Activated B cell treated with CpG ODN at 0.5 μM for 24 hours (primary cell): ENCODE data around the gene TNNI3K. TPM values are rescaled to one million over a fixed set of nuclear protein-coding genes. Genes with fewer than 3 reads are reported as not detected.

Experiments used
- ATAC-seq: fragments of 200-7000 bp; cut with Tn5 transposase; one replicate; pipeline ENCODE4 v1.10.0; 2021; ENCODE audit warnings: low read depth, mild to moderate bottlenecking, moderate library complexity
- CTCF ChIA-PET: fragments of 350-600 bp; sonication (Branson Sonifier 250); formaldehyde crosslinking; loops from one replicate; lab custom pipeline; 2021; ENCODE audit warnings: antibody characterized with exemption; lab: Charles Lee
- POLR2A ChIA-PET: fragments of 350-600 bp; sonication (Branson Sonifier 250); formaldehyde crosslinking; loops from one replicate; lab custom pipeline; 2021; ENCODE audit warnings: antibody characterized with exemption; lab: Charles Lee
- DNase-seq: peaks from one replicate; pipeline ENCODE4 v3.0.0; 2022
- H3K27ac Mint-ChIP-seq: one replicate; pipeline ENCODE4 v1.8.0; 2020; ENCODE audit warnings: mixed read lengths
- H3K27me3 Mint-ChIP-seq: one replicate; pipeline ENCODE4 v1.8.0; 2021; ENCODE audit warnings: mixed read lengths
- H3K36me3 Mint-ChIP-seq: one replicate; pipeline ENCODE4 v1.8.0; 2021; ENCODE audit warnings: low read depth, mixed read lengths
- H3K4me1 Mint-ChIP-seq: one replicate; pipeline ENCODE4 v1.8.0; 2021; ENCODE audit warnings: mixed read lengths
- H3K4me3 Mint-ChIP-seq: one replicate; pipeline ENCODE4 v1.8.0; 2020; ENCODE audit warnings: mild to moderate bottlenecking, mixed read lengths
- H3K9me3 Mint-ChIP-seq: one replicate; pipeline ENCODE4 v1.8.0; 2020; ENCODE audit warnings: mixed read lengths
- intact Hi-C: fragments of 100-400 bp; cut with micrococcal nuclease; formaldehyde crosslinking; loops from one replicate; pipeline ENCODE4 v1.15.1; 2024
- total RNA-seq: library from RNA; stranded (reverse); gene quantifications from 2 replicates; pipeline ENCODE4 v1.2.3, GENCODE V29; 2022
- TF ChIP-seq, protein P1 (sequence below): fragments of 200-600 bp; IDR thresholded peaks from one replicate; pipeline ENCODE4 v1.8.0; 2022; ENCODE audit warnings: antibody characterized with exemption, mild to moderate bottlenecking

The TNNI3K gene
- total RNA-seq, 1 donor from 2014 or later: not detected

DNA sequence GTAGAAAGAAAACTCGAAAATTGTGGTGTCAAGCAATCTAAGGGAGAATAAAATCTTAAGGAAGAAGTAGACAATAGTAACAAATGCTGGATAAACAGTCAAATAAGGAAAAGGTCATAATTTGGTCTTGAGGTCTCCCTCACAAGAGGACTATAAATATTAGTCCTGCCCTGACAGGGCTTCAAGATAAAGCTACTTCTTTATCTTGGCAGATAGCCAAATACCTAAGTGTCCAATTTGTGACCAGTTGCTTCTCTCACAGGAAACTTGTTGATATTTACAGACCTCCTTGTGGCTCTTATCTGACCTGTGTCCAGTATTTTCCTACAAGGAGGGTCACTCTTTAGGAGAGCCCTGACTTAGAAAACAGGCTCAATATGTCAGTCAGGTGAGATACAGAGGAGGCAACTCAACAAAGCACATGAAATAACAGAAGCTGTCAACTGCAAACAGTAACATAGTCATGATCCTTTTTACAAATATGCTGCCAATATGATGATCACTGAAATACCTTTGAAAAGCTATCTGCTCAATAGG is 88.8 kb downstream of the TNNI3K start:
- CTCF ChIA-PET: no interaction called here
- POLR2A ChIA-PET: no interaction called here
- no peaks in the 10 kb centered on the region for H3K9me3 Mint-ChIP-seq
- no peak overlapping the region for H3K4me3 Mint-ChIP-seq
- DNase-seq (no peak), ATAC-seq (no peak)
- no peaks in the 10 kb centered on the region for H3K4me1 Mint-ChIP-seq
- TF ChIP-seq, protein P1, sequence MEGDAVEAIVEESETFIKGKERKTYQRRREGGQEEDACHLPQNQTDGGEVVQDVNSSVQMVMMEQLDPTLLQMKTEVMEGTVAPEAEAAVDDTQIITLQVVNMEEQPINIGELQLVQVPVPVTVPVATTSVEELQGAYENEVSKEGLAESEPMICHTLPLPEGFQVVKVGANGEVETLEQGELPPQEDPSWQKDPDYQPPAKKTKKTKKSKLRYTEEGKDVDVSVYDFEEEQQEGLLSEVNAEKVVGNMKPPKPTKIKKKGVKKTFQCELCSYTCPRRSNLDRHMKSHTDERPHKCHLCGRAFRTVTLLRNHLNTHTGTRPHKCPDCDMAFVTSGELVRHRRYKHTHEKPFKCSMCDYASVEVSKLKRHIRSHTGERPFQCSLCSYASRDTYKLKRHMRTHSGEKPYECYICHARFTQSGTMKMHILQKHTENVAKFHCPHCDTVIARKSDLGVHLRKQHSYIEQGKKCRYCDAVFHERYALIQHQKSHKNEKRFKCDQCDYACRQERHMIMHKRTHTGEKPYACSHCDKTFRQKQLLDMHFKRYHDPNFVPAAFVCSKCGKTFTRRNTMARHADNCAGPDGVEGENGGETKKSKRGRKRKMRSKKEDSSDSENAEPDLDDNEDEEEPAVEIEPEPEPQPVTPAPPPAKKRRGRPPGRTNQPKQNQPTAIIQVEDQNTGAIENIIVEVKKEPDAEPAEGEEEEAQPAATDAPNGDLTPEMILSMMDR: no peak
- H3K36me3 Mint-ChIP-seq: no peaks in the 10 kb centered on the region
- H3K27ac Mint-ChIP-seq: no peak overlapping the region
- no peaks in the 10 kb centered on the region for H3K27me3 Mint-ChIP-seq
- intact Hi-C loops: no loop called here

DNA sequence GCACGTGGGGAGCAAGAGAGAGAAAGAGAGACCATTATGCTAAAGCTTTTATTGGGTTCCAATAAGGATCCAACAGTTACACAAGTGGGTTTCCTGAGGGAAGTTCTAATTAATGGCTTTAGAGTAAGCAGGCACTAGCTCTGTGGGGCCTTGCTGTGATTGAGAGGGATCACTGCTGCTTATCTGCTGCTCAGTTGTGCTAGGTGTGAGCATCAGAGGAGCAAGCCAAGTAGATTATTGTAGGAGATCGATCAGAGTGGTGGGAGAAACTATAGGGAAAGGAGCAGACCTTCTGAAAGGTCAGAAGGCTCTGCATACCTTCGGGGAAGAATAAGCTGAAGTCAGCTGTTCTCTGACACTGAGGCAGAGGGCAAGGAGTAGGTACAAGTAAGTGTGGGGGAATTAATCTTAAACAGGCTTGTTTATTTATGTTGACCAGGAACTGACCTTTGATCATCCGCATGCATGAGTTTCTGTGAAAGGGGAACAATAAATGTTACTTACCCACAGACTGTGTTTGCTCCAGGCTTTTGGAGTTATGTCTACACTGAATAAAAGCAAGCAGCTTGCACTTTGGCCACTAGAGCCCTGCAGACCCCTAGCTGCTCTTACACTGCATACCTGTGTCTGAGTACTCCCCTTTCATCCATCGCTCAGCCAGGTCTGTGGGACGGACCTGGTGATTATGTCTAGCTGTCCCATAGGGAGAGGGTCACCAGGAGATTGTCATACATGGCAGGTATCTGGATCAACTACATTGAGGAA is 89.7 kb downstream of the TNNI3K start:
- ChIA-PET CTCF (no interaction called here), POLR2A (no interaction called here)
- ATAC-seq: no peak
- intact Hi-C loops: no loop called here
- H3K4me3 Mint-ChIP-seq: no peak overlapping the region
- H3K4me1 Mint-ChIP-seq: no peaks in the 10 kb centered on the region
- no peaks in the 10 kb centered on the region for H3K27me3 Mint-ChIP-seq
- H3K9me3 Mint-ChIP-seq: no peaks in the 10 kb centered on the region
- H3K36me3 Mint-ChIP-seq: no peaks in the 10 kb centered on the region
- TF ChIP-seq, protein P1: no peak
- H3K27ac Mint-ChIP-seq: no peak overlapping the region
- no peak for DNase-seq

DNA sequence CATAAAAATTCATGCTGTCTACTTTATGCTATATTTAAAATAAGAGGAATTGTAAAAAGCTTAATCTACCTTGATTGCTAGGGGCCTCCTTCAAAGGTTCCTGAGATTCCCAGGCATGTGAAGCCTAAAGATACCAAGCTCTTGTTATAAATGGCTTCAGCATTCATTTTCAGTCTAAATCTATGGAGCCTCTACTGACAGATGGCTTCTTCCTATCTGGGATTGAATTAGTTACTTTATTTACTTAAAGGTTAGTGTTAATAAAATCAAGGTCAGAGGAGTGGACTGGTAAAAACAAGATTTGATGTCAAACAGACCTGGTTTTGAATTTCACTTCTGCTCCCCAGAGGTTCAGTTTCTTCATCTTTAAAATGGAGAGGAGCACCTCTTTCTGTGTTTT is 93.7 kb downstream of the TNNI3K start:
- Mint-ChIP-seq H3K4me3 (no peak overlapping the region), H3K27ac (no peak overlapping the region), H3K4me1 (no peaks in the 10 kb centered on the region), H3K27me3 (no peaks in the 10 kb centered on the region), H3K9me3 (no peaks in the 10 kb centered on the region), H3K36me3 (no peaks in the 10 kb centered on the region)
- DNase-seq (no peak), ATAC-seq (no peak)
- ChIA-PET CTCF (no interaction called here), POLR2A (no interaction called here)
- TF ChIP-seq, protein P1: no peak
- intact Hi-C loops: no loop called here

DNA sequence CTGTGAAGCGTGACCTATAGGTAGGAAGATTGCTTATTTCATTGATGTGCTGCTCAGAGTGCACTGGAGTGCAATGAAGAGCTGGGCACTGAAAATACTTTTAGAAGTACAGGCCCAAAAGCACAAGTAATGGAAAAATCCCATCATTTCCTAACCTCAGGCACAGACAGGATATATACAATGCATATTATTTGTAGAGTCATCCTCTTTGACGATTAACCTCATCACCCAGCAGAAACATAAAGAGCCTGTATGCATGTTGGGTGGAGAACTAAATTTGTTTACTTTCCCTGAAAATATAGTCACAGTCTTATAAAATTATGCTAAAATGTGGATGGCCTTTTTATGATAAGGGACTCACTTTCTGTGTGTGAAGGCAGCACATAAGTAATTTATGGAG is 98.1 kb downstream of the TNNI3K start:
- Mint-ChIP-seq H3K27me3 (no peaks in the 10 kb centered on the region), H3K9me3 (peaks cover 1% of the 10 kb centered on the region), H3K36me3 (no peaks in the 10 kb centered on the region), H3K4me3 (no peak overlapping the region), H3K4me1 (no peaks in the 10 kb centered on the region), H3K27ac (no peak overlapping the region)
- no peak for ATAC-seq
- intact Hi-C loops: no loop called here
- POLR2A ChIA-PET: no interaction called here
- no peak for DNase-seq
- TF ChIP-seq, protein P1: no peak
- CTCF ChIA-PET: no interaction called here

DNA sequence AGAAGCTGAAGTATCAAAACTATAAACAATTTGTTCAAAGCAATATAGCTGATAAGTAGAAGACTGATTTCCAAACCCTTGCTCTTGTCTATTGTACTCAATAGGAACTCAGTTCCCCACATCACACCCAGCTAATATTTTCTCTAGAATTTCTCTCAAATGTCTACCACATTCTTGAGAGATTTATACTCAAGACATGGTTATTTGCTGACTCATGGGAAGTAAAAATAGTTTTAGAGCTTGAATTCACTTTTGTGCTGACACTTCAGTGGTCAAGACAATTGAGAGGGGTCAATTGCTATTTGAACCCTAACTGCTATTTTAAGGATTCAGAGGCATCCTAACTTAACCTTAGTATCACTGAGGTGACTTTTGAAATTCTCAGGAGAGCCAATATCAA is 99.0 kb downstream of the TNNI3K start:
- Mint-ChIP-seq H3K4me1 (no peaks in the 10 kb centered on the region), H3K4me3 (no peak overlapping the region), H3K36me3 (no peaks in the 10 kb centered on the region), H3K27me3 (no peaks in the 10 kb centered on the region), H3K9me3 (peaks cover 1% of the 10 kb centered on the region), H3K27ac (no peak overlapping the region)
- intact Hi-C loops: no loop called here
- DNase-seq (no peak), ATAC-seq (no peak)
- CTCF ChIA-PET: no interaction called here
- POLR2A ChIA-PET: no interaction called here
- TF ChIP-seq, protein P1: no peak
